Trophoblast cell (in vitro differentiated cells and primary cell): ENCODE measurements around the gene SLC13A3.

Source experiments
- DNase-seq, 2 donors: peaks; one replicate each; pipeline ENCODE4 v3.0.0-alpha.2; 2016
- H2AFZ ChIP-seq: 2 replicates; pipeline ENCODE4 v1.6.1; 2013; ENCODE audit warnings: low read length, moderate library complexity, mild to moderate bottlenecking; ENCODE audit not compliant: insufficient read depth, poor library complexity
- H2AK5ac ChIP-seq: 2 replicates; pipeline ENCODE4 v1.6.1; 2013; ENCODE audit warnings: mild to moderate bottlenecking, low read length
- H2BK120ac ChIP-seq: 2 replicates; pipeline ENCODE4 v1.6.1; 2013; ENCODE audit warnings: low read length, mild to moderate bottlenecking, moderate library complexity; ENCODE audit not compliant: insufficient read depth, poor library complexity
- H2BK12ac ChIP-seq: 2 replicates; pipeline ENCODE4 v1.6.1; 2013; ENCODE audit warnings: mild to moderate bottlenecking, low read length, moderate library complexity
- H2BK5ac ChIP-seq: 2 replicates; pipeline ENCODE4 v1.6.1; 2013; ENCODE audit warnings: low read length, low read depth, moderate library complexity, mild to moderate bottlenecking; ENCODE audit not compliant: poor library complexity
- H3K14ac ChIP-seq: 2 replicates; pipeline ENCODE4 v1.6.1; 2013; ENCODE audit warnings: mild to moderate bottlenecking, low read length
- H3K18ac ChIP-seq: 2 replicates; pipeline ENCODE4 v1.6.1; 2013; ENCODE audit warnings: mild to moderate bottlenecking, low read length
- H3K23ac ChIP-seq: 2 replicates; pipeline ENCODE4 v1.6.1; 2013; ENCODE audit warnings: low read length
- H3K27ac ChIP-seq: 2 replicates; pipeline ENCODE4 v1.5.1; 2013; ENCODE audit warnings: low read depth, mild to moderate bottlenecking, inconsistent platforms, low read length, moderate library complexity
- H3K27me3 ChIP-seq: 2 replicates; pipeline ENCODE4 v1.6.1; 2013; ENCODE audit warnings: inconsistent platforms, mild to moderate bottlenecking, low read length, moderate library complexity; ENCODE audit not compliant: insufficient read depth
- H3K36me3 ChIP-seq, 2 experiments: 1 replicate in 1 of 2; 2 replicates in 1 of 2; pipeline ENCODE4 v1.6.1; 2013; ENCODE audit warnings: low read length in 2 of 2, mild to moderate bottlenecking in 2 of 2, moderate library complexity in 1 of 2; ENCODE audit not compliant: insufficient read depth in 2 of 2, control insufficient read depth in 1 of 2
- H3K4ac ChIP-seq: 2 replicates; pipeline ENCODE4 v1.6.1; 2013; ENCODE audit warnings: low read depth, mild to moderate bottlenecking, low read length, moderate library complexity
- H3K4me1 ChIP-seq, 2 experiments: 1 replicate in 1 of 2; 2 replicates in 1 of 2; pipeline ENCODE4 v1.6.1; 2013; ENCODE audit warnings: low read length in 2 of 2, mild to moderate bottlenecking in 2 of 2, moderate library complexity in 1 of 2; ENCODE audit not compliant: insufficient read depth in 2 of 2, control insufficient read depth in 1 of 2
- H3K4me2 ChIP-seq: 2 replicates; pipeline ENCODE4 v1.6.1; 2013; ENCODE audit warnings: inconsistent platforms, mild to moderate bottlenecking, low read length, moderate library complexity
- H3K4me3 ChIP-seq: 2 replicates; pipeline ENCODE4 v1.5.1; 2013; ENCODE audit warnings: mild to moderate bottlenecking, low read depth, low read length, inconsistent platforms
- H3K79me1 ChIP-seq: one replicate; pipeline ENCODE4 v1.6.1; 2013; ENCODE audit warnings: low read length
- H3K79me2 ChIP-seq: 2 replicates; pipeline ENCODE4 v1.6.1; 2013; ENCODE audit warnings: low read length, mild to moderate bottlenecking; ENCODE audit not compliant: control insufficient read depth, insufficient read depth, poor library complexity
- H3K9ac ChIP-seq: 2 replicates; pipeline ENCODE4 v1.6.1; 2013; ENCODE audit warnings: mild to moderate bottlenecking, low read length
- H3K9me3 ChIP-seq: 2 replicates; pipeline ENCODE4 v1.6.1; 2013; ENCODE audit warnings: low read depth, mild to moderate bottlenecking, control low read depth, inconsistent platforms, low read length; ENCODE audit not compliant: insufficient read depth
- H4K12ac ChIP-seq: 2 replicates; pipeline ENCODE4 v1.6.1; 2013; ENCODE audit warnings: low read depth, mild to moderate bottlenecking, low read length, moderate library complexity
- H4K8ac ChIP-seq: 2 replicates; pipeline ENCODE4 v1.6.1; 2013; ENCODE audit warnings: low read depth, mild to moderate bottlenecking, low read length, moderate library complexity
- H4K91ac ChIP-seq: one replicate; pipeline ENCODE4 v1.6.1; 2013; ENCODE audit warnings: low read depth, mild to moderate bottlenecking, low read length, moderate library complexity
- WGBS: extraction: QIAGEN DNeasy Blood & Tissue Kit; methylation state at CpG from one replicate; pipeline ENCODE4 v1.1.7; 2013; ENCODE audit warnings: missing lambda C conversion rate; ENCODE audit not compliant: insufficient read length, insufficient coverage; ENCODE audit errors: extremely low coverage; 5-methylcytosine and 5-hydroxymethylcytosine counted together

The SLC13A3 gene

DNA sequence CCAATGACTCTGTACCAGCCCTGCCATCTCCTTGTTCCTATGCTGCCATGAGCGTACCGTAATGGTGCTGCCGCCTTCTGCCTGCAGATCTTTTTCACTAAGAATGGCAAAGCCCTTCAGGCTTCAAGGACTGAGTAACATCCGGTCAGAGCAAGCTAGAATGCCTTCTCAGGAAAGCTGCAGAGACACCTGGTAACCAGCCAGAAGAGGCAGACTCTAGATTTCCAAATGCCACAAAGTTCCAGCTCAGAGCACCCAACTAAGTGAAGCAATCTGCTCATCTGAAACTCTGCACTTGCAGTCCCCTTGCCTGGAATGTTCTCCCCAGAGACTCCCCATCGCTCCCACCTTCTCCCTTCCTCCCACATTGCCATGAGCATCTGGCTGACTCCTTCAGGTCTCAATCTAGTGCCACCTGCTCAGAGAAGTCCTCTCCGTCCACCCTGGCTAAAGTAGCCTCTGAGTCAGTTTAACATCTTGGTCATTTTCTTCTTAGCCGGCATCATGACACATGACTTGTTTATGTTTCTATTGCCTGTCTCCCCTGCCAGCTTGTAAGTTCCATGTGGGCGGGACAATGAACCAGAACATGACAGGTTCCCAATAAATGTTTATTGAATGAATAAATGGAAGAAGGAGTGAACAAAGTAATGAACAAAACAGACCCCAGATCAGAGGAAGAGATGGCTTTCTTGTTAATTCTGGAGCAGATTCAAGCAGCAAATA lies 93.9 kb downstream of the SLC13A3 start:
- Histone ChIP-seq H3K23ac (no peak overlapping the region), H3K4ac (no peak overlapping the region), H3K4me1 (peaks cover 2 to 8% of the 10 kb centered on the region in 2 experiments), H3K4me3 (no peak overlapping the region), H2BK5ac (no peak overlapping the region), H2AFZ (no peak overlapping the region), H4K12ac (no peak overlapping the region), H2BK120ac (no peak overlapping the region), H3K18ac (no peak overlapping the region), H3K9ac (no peak overlapping the region), H4K91ac (no peak overlapping the region), H3K4me2 (no peak overlapping the region), H3K79me1 (peaks cover 2% of the 10 kb centered on the region), H4K8ac (no peak overlapping the region), H3K27ac (no peak overlapping the region), H3K27me3 (no peaks in the 10 kb centered on the region), H2AK5ac (no peak overlapping the region), H3K79me2 (no peaks in the 10 kb centered on the region), H2BK12ac (no peak overlapping the region), H3K36me3 (no peaks in the 10 kb centered on the region), H3K9me3 (no peaks in the 10 kb centered on the region), H3K14ac (no peak overlapping the region)
- no CpG with 5 or more reads among the region's 8 CpGs for WGBS
- DNase-seq = no peak

DNA sequence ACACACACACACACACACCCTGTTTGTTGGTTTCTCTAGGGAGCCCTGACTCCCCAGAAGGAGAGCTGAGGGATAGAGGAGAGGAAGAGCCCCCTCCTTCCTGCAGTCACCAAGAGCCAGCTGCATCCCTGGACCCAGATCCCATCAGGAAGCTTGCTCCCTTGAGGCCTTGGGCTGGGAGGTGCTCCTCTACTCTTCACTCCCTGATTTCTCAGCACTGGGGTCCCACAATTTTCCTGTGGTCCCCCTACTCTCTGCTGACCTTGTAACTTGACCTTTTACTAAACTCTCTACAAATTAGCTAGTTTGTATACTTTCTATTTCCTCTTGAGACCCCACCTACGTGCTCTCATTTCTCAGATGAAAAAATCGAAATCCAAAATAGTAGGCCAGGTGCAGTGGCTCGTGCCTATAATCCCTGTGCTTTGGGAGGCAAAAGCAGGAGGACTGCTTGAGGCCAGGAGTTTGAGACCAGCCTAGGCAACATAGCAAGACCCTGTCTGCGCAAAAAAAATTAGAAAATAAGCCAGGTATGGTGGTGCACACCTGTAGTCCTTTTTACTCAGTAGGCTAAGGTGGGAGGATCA lies 95.8 kb downstream of the SLC13A3 start:
- no peak overlapping the region for H3K14ac ChIP-seq
- WGBS = no CpG with 5 or more reads among the region's 4 CpGs
- no peak overlapping the region for H3K4me3 ChIP-seq
- no peaks in the 10 kb centered on the region for H3K27me3 ChIP-seq
- H3K27ac ChIP-seq = no peak overlapping the region
- H3K9me3 ChIP-seq = no peaks in the 10 kb centered on the region
- no peak overlapping the region for H2BK120ac ChIP-seq
- H4K12ac ChIP-seq = no peak overlapping the region
- no peak overlapping the region for H3K9ac ChIP-seq
- no peak overlapping the region for H3K18ac ChIP-seq
- no peak overlapping the region for H2AK5ac ChIP-seq
- peaks cover 2% of the 10 kb centered on the region for H3K79me1 ChIP-seq
- no peak overlapping the region for H2BK12ac ChIP-seq
- no peak overlapping the region for H3K23ac ChIP-seq
- H2BK5ac ChIP-seq = no peak overlapping the region
- H4K91ac ChIP-seq = no peak overlapping the region
- no peak overlapping the region for H3K4ac ChIP-seq
- no peak overlapping the region for H3K4me2 ChIP-seq
- H2AFZ ChIP-seq = no peak overlapping the region
- H4K8ac ChIP-seq = no peak overlapping the region
- no peak for DNase-seq
- no peaks in the 10 kb centered on the region for H3K36me3 ChIP-seq
- peaks cover 5 to 6% of the 10 kb centered on the region in 2 experiments for H3K4me1 ChIP-seq
- H3K79me2 ChIP-seq = no peaks in the 10 kb centered on the region

DNA sequence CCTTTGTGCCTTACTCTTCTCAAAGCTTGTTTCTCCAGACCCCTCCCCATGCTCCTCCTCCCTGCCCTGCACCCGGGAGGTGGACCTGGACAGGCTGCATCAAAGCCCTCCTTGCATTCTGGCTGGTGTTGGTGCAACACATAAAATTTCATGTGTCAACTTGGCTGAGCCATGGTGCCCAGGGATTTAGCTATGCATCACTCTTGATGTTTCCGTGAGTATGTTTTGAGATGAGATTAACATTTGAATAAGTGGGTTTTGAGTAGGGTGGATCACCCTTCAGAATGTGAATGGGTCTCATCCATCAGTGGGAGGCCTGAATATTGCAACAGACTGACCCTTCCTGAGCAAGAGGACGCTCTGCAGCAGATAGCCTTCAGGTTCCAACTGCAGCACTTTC lies 96.4 kb downstream of the SLC13A3 start:
- H3K18ac ChIP-seq = no peak overlapping the region
- H3K23ac ChIP-seq = no peak overlapping the region
- no peak overlapping the region for H4K12ac ChIP-seq
- H2BK5ac ChIP-seq = no peak overlapping the region
- H3K4ac ChIP-seq = no peak overlapping the region
- no peak overlapping the region for H3K14ac ChIP-seq
- no peak overlapping the region for H3K9ac ChIP-seq
- no peak overlapping the region for H2BK12ac ChIP-seq
- no peak overlapping the region for H2AK5ac ChIP-seq
- no peak overlapping the region for H2BK120ac ChIP-seq
- no peak for DNase-seq
- H3K9me3 ChIP-seq = no peaks in the 10 kb centered on the region
- no peak overlapping the region for H4K91ac ChIP-seq
- peaks cover 2% of the 10 kb centered on the region for H3K79me1 ChIP-seq
- no peaks in the 10 kb centered on the region for H3K27me3 ChIP-seq
- WGBS = no CpG with 5 or more reads among the region's 3 CpGs
- peaks cover 5 to 6% of the 10 kb centered on the region in 2 experiments for H3K4me1 ChIP-seq
- no peak overlapping the region for H3K4me2 ChIP-seq
- no peak overlapping the region for H2AFZ ChIP-seq
- no peak overlapping the region for H3K4me3 ChIP-seq
- H3K36me3 ChIP-seq = no peaks in the 10 kb centered on the region
- H3K27ac ChIP-seq = no peak overlapping the region
- H3K79me2 ChIP-seq = no peaks in the 10 kb centered on the region
- H4K8ac ChIP-seq = no peak overlapping the region

DNA sequence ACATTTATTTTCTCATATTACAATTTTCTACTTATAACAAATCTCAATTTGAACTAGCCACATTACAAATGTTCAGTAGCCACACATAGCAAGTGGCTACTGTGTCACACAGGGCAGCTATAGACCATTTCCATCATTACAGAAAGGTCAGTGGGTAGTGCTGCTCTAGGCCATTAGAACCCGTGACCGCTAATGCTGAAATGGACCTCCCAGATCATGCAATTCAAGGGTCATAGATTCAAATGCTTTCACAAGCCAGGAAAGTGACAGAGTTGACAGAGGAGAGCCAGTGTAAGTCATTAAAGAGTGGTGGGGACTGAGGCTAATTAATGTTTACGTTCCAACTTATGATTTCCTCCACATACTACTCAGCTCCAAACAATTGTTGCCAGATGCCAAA lies 97.3 kb downstream of the SLC13A3 start:
- no peaks in the 10 kb centered on the region for H3K9me3 ChIP-seq
- H3K27me3 ChIP-seq = no peaks in the 10 kb centered on the region
- H4K12ac ChIP-seq = no peak overlapping the region
- no peak overlapping the region for H4K8ac ChIP-seq
- no peak overlapping the region for H3K4me2 ChIP-seq
- H4K91ac ChIP-seq = no peak overlapping the region
- H3K79me1 ChIP-seq = peaks cover 2% of the 10 kb centered on the region
- peaks cover 5 to 6% of the 10 kb centered on the region in 2 experiments for H3K4me1 ChIP-seq
- no peak overlapping the region for H3K23ac ChIP-seq
- H3K14ac ChIP-seq = no peak overlapping the region
- H2BK12ac ChIP-seq = no peak overlapping the region
- H3K4ac ChIP-seq = no peak overlapping the region
- no peak for DNase-seq
- H3K79me2 ChIP-seq = no peaks in the 10 kb centered on the region
- H3K18ac ChIP-seq = no peak overlapping the region
- no peak overlapping the region for H2BK120ac ChIP-seq
- no peak overlapping the region for H3K27ac ChIP-seq
- H2AK5ac ChIP-seq = no peak overlapping the region
- no peak overlapping the region for H3K9ac ChIP-seq
- H2BK5ac ChIP-seq = no peak overlapping the region
- H3K36me3 ChIP-seq = no peaks in the 10 kb centered on the region
- H3K4me3 ChIP-seq = no peak overlapping the region
- H2AFZ ChIP-seq = no peak overlapping the region
- WGBS = no CpG with 5 or more reads among the region's 3 CpGs
